ENCODE results near the gene ENTPD2.
A peak's percentile ranks its signal among the peaks of the same experiment; 100 is the strongest.
"Not testable (repeated sequence)": the region's sequence is repeated elsewhere in the genome, so short reads cannot be mapped to it uniquely, and the experiment has no call there.

The ENTPD2 gene

GRCh38 chr9:137063311-137064026, 9.6 kb upstream of the ENTPD2 start:
- DNase-seq: no peak

DNA sequence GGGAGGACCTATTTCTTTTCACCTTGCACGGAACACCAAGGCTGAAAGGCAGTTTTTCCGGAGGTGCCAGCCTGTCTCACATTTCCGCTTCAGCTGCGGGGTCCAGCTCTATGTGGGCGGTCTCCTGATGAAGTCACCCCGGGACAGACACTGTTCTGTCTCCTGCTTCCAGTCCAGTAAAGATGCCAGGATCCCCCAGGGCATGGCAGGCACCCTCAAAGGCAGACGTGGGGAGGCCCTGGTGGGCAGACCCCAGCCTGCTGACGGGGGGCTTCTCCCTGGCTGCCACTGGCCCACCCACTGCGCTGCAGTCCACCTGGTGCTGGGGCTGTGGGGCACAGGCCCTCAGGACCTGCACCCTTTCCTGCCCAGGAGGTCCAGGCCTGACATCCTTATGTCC, 8.9 kb upstream of the ENTPD2 start:
- DNase-seq: not testable (repeated sequence)

DNA sequence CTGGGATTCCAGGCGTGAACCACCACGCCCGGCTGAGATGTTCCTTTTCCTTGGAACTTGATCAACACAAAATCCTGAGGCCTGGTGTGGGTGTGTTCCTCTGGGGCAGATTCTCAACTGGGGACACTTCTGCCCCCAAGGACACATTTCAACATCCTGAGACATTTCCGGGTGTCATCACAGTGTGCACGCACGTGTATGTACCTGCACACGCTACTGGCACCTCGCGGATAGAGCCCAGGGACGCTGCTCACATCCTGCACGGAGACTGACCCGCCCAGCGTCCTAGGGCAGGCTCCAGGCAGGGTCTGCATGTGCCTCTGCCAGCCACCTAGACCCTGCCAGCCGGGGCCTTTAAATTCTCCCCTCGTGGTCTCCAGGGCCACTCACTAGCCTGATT, 8.5 kb upstream of the ENTPD2 start:
- no peak for DNase-seq

- no peak for DNase-seq
Measured at GRCh38 chr9:137058521-137059234, 4.8 kb upstream of the ENTPD2 start.

DNA sequence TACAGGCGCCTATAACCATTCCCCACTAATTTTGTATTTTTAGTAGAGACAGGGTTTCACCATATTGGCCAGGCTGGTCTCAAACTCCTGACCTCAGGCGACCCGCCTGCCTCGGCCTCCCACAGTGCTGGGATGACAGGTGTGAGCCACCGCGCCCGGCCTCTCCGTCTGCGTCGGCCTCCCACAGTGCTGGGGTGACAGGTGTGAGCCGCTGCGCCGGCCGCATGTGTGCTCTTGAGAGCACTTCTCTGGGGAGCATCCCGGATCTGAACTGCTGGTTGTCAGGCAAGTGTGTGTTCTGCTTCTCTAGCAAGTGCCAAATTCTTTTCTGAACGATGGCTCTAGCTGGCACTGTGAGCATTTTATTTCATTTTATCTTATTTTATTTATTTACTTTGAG, 3.7 kb upstream of the ENTPD2 start:
- DNase-seq: no peak

- DNase-seq: no peak
Measured at GRCh38 chr9:137056739-137057415, 3.0 kb upstream of the ENTPD2 start.

GRCh38 chr9:137055385-137056364, 1.8 kb upstream of the ENTPD2 start:
- DNase-seq: no peak

DNA sequence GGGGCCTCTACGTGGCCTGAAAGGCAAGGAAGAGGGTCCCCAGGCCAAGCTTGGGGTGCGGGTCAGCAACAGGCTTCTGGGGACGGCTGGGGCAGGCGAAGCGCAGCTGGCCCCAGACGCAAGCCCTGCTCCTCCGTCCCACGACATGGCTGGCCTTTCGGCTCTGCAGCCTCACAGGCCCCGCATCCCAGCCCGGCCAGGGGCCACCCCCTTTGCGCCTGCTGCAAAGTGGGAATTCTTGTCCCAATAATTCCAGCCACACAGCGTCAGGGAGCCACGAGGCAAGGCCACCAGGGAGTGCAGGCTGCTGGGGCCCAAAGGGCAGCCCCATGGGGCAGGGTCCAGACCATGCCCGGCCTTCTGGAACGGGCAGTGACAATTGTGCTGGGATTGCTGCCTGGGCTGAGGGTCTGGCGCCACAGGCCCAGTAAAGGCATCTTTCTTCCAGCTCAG, 1.1 kb upstream of the ENTPD2 start:
- no peak for DNase-seq

- no peak for DNase-seq
Measured at GRCh38 chr9:137052998-137053943, 590 bp downstream of the ENTPD2 start.

DNA sequence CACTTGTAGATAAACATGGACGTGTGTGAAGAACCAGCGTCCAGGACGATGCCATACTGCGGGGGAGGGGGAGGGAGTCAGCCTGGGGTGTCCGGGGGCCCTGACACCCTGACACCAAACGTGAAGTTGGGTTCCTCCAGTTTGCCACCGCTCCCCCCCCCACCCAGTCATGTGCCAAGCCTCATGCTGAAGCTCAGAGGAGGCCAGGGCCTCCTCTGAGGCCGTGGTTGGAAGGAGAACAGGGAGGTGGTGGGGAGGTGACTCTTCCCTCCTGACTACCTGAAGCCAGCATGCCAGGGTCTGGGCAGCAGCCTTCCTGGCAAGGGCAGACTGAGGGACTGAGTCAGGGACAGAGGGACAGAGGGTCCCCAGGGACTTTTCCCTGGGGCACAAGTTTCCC, 1.6 kb downstream of the ENTPD2 start:
- no peak for DNase-seq

GRCh38 chr9:137051145-137051724, 2.6 kb downstream of the ENTPD2 start:
- DNase-seq: no peak

- no peak for DNase-seq
Measured at GRCh38 chr9:137050570-137050969, 3.3 kb downstream of the ENTPD2 start.

DNA sequence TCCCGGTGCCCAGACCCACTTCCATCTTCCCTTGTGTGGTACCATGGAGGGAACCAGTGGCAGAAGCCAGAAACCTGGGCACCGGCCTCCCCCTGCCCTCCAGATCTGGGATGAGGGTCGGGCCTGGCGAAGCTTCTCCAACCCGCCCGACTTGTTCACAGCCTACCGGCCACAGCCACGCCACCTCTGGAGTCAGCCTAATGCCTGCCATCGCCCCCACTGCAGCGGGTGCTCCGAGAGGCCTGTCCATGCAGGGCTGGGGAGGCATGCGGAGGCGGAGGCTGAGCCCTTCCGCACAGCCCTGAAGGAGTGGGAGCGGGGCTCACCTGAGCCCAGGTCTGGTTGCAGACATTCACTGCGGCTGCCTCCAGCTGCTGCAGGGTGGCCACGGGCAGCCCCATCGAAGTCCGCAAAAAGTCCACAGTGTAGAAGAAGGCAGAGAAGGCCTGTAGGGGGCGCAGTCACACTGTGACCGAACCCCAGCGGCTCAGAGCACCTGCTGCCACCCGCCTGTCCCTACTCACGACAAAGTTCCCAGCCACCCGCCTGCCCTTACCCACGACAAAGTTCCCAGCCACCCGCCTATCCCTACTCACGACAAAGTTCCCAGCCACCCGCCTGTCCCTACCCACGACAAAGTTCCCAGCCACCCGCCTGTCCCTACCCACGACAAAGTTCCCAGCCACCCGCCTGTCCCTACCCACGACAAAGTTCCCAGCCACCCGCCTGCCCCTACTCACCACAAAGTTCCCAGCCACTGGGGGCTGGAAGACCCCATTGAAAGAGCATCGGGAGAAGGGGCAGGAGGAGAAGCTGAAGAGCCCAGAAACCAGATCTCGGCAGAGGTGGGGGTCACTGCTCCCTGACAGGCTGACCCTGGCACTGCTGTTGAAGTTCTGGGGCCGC, 4.1 kb downstream of the ENTPD2 start:
- peak; percentile 31 for DNase-seq

GRCh38 chr9:137048655-137049543, 5.0 kb downstream of the ENTPD2 start:
- no peak for DNase-seq

- DNase-seq: peak; percentile 34
Measured at GRCh38 chr9:137046088-137046787, 7.6 kb downstream of the ENTPD2 start, which contains the start of gene NPDC1. TSS of gene NPDC1 (minus strand) at chr9:137046177. CDS start at chr9:137045989, 188 bp downstream.

- no peak for DNase-seq
Measured at GRCh38 chr9:137045294-137046087, 8.4 kb downstream of the ENTPD2 start.

GRCh38 chr9:137044502-137045177, 9.2 kb downstream of the ENTPD2 start:
- DNase-seq: no peak
